HCT116 (cell line): ENCODE measurements around the gene PRKN. TPM values are rescaled to one million over a fixed set of nuclear protein-coding genes. Genes with fewer than 3 reads are reported as not detected.

ENCODE experiments used
- ATAC-seq: fragments of 200-7000 bp; cut with Tn5 transposase; 2 replicates; pipeline ENCODE4 v1.9.1; 2020; ENCODE audit warnings: mild to moderate bottlenecking, moderate library complexity
- BruUV-seq: library from RNA; stranded (reverse); fragments of 400-500 nt; replicated peaks from 2 replicates; lab custom pipeline; 2021; lab: Mats Ljungman, UMichigan
- CTCF ChIA-PET: fragments of 300-600 bp; sonication (Branson Sonifier 250); formaldehyde crosslinking; loops from one replicate; lab custom pipeline; 2021; ENCODE audit warnings: antibody characterized with exemption; lab: Charles Lee
- POLR2A ChIA-PET: fragments of 300-600, 350-600 bp; sonication (Branson Sonifier 250); formaldehyde crosslinking; loops from one replicate; lab custom pipeline; 2021; ENCODE audit warnings: antibody characterized with exemption; lab: Charles Lee
- RAD21 ChIA-PET, 2 experiments: fragments of 300-600 bp; sonication (Branson Sonifier 250); formaldehyde crosslinking; loops; one replicate each; lab custom pipeline; 2023; ENCODE audit warnings: low total read pairs in 2 of 2; ENCODE audit not compliant: uncharacterized antibody in 2 of 2, unreplicated experiment in 2 of 2, low non-redundant PET in 1 of 2; lab: Charles Lee
- DNase-seq: peaks from one replicate; pipeline ENCODE4 v3.0.0-alpha.2; 2010; ENCODE audit warnings: low read depth, low spot score
- H2AFZ ChIP-seq: fragments of 200-600 bp; shearing (Covaris generic), sonication (generic); 2 replicates; pipeline ENCODE4 v1.6.1; 2017; ENCODE audit warnings: low read depth, mixed run types, mixed read lengths, antibody characterized with exemption, low read length; ENCODE audit not compliant: poor library complexity, severe bottlenecking
- H3K27ac ChIP-seq: 2 replicates; pipeline ENCODE4 v1.5.1; 2012; ENCODE audit warnings: low read depth, low read length
- H3K27me3 ChIP-seq: fragments of 200-600 bp; sonication (generic); 2 replicates; pipeline ENCODE4 v1.6.1; 2016; ENCODE audit warnings: mixed run types, low read length, mixed read lengths; ENCODE audit not compliant: insufficient read depth
- H3K36me3 ChIP-seq, 2 experiments: fragments of 200-500 bp in 1 of 2; fragments of 200-600 bp in 1 of 2; sonication (Bioruptor generic) in 1 of 2; sonication (generic) in 1 of 2; 2 replicates each; pipeline versions ENCODE4 v1.5.1 to v1.6.1; 2014 to 2016; ENCODE audit warnings: low read length in 2 of 2, inconsistent platforms in 1 of 2, mixed read lengths in 1 of 2, mixed run types in 1 of 2; ENCODE audit not compliant: insufficient read depth in 2 of 2, control insufficient read depth in 1 of 2
- H3K4me1 ChIP-seq, 2 experiments: fragments of 200-600 bp in 1 of 2; sonication (generic) in 1 of 2; 2 replicates each; pipeline versions ENCODE4 v1.5.1 to v1.6.1; 2012 to 2017; ENCODE audit warnings: low read length in 2 of 2, inconsistent platforms in 1 of 2, mild to moderate bottlenecking in 1 of 2, mixed read lengths in 1 of 2, mixed run types in 1 of 2, moderate library complexity in 1 of 2; ENCODE audit not compliant: insufficient read depth in 2 of 2, control insufficient read depth in 1 of 2
- H3K4me2 ChIP-seq: fragments of 200-600 bp; sonication (generic); 2 replicates; pipeline ENCODE4 v1.6.1; 2017; ENCODE audit warnings: mixed run types, low read length, mixed read lengths
- H3K4me3 ChIP-seq, 2 experiments: fragments of 200-600 bp in 1 of 2; sonication (generic) in 1 of 2; replicated peaks in 1 of 2; 2 replicates each; pipeline ENCODE4 v1.5.1; 2011 to 2016; ENCODE audit warnings: low read length in 2 of 2, control low read depth in 1 of 2, low read depth in 1 of 2, mild to moderate bottlenecking in 1 of 2, mixed read lengths in 1 of 2, mixed run types in 1 of 2
- H3K79me2 ChIP-seq: fragments of 200-600 bp; sonication (generic); 2 replicates; pipeline ENCODE4 v1.6.1; 2017; ENCODE audit warnings: mild to moderate bottlenecking, mixed run types, low read length, moderate library complexity, mixed read lengths; ENCODE audit not compliant: insufficient read depth
- H3K9ac ChIP-seq: fragments of 200-600 bp; sonication (generic); 2 replicates; pipeline ENCODE4 v1.6.1; 2016; ENCODE audit warnings: low read length, mixed read lengths
- H3K9me2 ChIP-seq: fragments of 200-600 bp; sonication (generic), shearing (Covaris generic); 2 replicates; pipeline ENCODE4 v1.6.1; 2017; ENCODE audit warnings: mixed run types, mild to moderate bottlenecking, moderate library complexity; ENCODE audit not compliant: insufficient read depth
- H3K9me3 ChIP-seq, 2 experiments: fragments of 200-500 bp in 1 of 2; fragments of 200-600 bp in 1 of 2; sonication (Bioruptor generic) in 1 of 2; sonication (generic) in 1 of 2; 2 replicates each; pipeline ENCODE4 v1.6.1; 2014 to 2017; ENCODE audit warnings: low read length in 2 of 2, mixed read lengths in 2 of 2, inconsistent platforms in 1 of 2, low read depth in 1 of 2, mild to moderate bottlenecking in 1 of 2, mixed run types in 1 of 2, moderate library complexity in 1 of 2; ENCODE audit not compliant: control insufficient read depth in 1 of 2, insufficient read depth in 1 of 2
- H4K20me1 ChIP-seq: fragments of 200-600 bp; sonication (generic), shearing (Covaris generic); 2 replicates; pipeline ENCODE4 v1.6.1; 2017; ENCODE audit warnings: mixed run types, mild to moderate bottlenecking, moderate library complexity; ENCODE audit not compliant: insufficient read depth
- CBX3 ChIP-seq: IDR thresholded peaks from 2 replicates; pipeline ENCODE4 v1.6.1; 2012; ENCODE audit warnings: low read depth
- EGR1 ChIP-seq: IDR thresholded peaks from 2 replicates; pipeline ENCODE4 v1.6.1; 2012; ENCODE audit warnings: low read depth
- ELF1 ChIP-seq: IDR thresholded peaks from 2 replicates; pipeline ENCODE4 v1.6.1; 2012; ENCODE audit warnings: low read depth, borderline replicate concordance
- EZH2phosphoT487 ChIP-seq: fragments of 200-600 bp; IDR thresholded peaks from 2 replicates; pipeline ENCODE4 v1.6.1; 2018; ENCODE audit warnings: antibody characterized with exemption, borderline replicate concordance
- POLR2A ChIP-seq: IDR thresholded peaks from 2 replicates; pipeline ENCODE4 v1.7.0; 2011; ENCODE audit warnings: borderline replicate concordance; ENCODE audit not compliant: insufficient read depth, insufficient read length; ENCODE audit errors: extremely low read depth
- POLR2AphosphoS5 ChIP-seq: IDR thresholded peaks from 2 replicates; pipeline ENCODE4 v1.6.1; 2011; ENCODE audit warnings: mild to moderate bottlenecking, low read depth, low read length, moderate library complexity
- SRF ChIP-seq: IDR thresholded peaks from 2 replicates; pipeline ENCODE4 v1.6.1; 2012; ENCODE audit warnings: low read depth
- YY1 ChIP-seq: IDR thresholded peaks from 2 replicates; pipeline ENCODE4 v1.6.1; 2011; ENCODE audit warnings: low read length, low read depth, moderate library complexity, mild to moderate bottlenecking; ENCODE audit not compliant: insufficient replicate concordance; ENCODE audit errors: extremely low read depth
- ZNF274 ChIP-seq: fragments of 200-500 bp; sonication (Bioruptor generic); IDR thresholded peaks from 2 replicates; pipeline ENCODE4 v1.6.1; 2014; ENCODE audit warnings: mild to moderate bottlenecking, low read depth, low read length, inconsistent platforms
- intact Hi-C: fragments of 100-400 bp; cut with micrococcal nuclease; formaldehyde crosslinking; loops from 2 replicates; pipeline ENCODE4 v1.10.0; 2022
- total RNA-seq: library from RNA; stranded (reverse); gene quantifications from one replicate; pipeline ENCODE4 v1.2.1, GENCODE V29; 2021; ENCODE audit not compliant: unreplicated experiment
- TF ChIP-seq, protein P1 (sequence below), 3 experiments: fragments of 200-600 bp in 1 of 3; sonication (generic) in 1 of 3; IDR thresholded peaks in 2 of 3; conservative IDR thresholded peaks in 1 of 3; 2 replicates each; pipeline ENCODE4 v1.5.1; 2012 to 2017; ENCODE audit warnings: low read depth in 2 of 3, low read length in 2 of 3, antibody characterized with exemption in 1 of 3, borderline replicate concordance in 1 of 3, control low read depth in 1 of 3, mild to moderate bottlenecking in 1 of 3, mixed read lengths in 1 of 3, mixed run types in 1 of 3, moderate library complexity in 1 of 3; ENCODE audit not compliant: insufficient read depth in 1 of 3
- TF ChIP-seq, protein P2 (sequence below): IDR thresholded peaks from 2 replicates; pipeline ENCODE4 v1.6.1; 2012; ENCODE audit warnings: low read depth
- TF ChIP-seq, protein P3 (sequence below): IDR thresholded peaks from 2 replicates; pipeline ENCODE4 v1.6.1; 2012
- TF ChIP-seq, protein P4 (sequence below): IDR thresholded peaks from 2 replicates; pipeline ENCODE4 v1.6.1; 2011; ENCODE audit warnings: mild to moderate bottlenecking, low read length, moderate library complexity; ENCODE audit not compliant: insufficient replicate concordance; ENCODE audit errors: extremely low read depth
- TF ChIP-seq, protein P5 (sequence below): IDR thresholded peaks from 2 replicates; pipeline ENCODE4 v1.6.1; 2012

The PRKN gene
- total RNA-seq, 1 experiment from 2014 or later: 2.6 TPM

DNA sequence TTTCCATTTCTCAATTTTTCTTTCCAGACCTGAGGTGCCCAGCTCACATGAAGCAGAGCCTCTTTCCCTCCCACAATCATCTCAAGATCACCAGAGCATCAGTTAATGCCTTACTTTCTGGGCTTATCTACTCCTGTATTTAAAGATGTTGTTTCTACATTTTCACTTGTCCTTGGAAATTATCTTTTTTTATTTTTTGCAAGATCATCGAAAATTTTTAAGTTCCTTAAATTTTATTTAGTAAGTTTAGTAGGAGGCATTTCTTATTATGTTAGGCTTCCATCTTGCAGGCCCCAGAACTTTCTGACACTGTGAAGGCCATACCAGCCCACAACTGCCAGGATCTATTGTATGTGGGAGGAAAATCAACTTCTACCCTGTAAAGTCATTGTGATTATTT is 466.0 kb downstream of the PRKN start:
- BruUV-seq: no TSS peak
- CTCF ChIA-PET: no interaction called here

More for the DNA sequence above, 466.0 kb downstream of the PRKN start:
- no peak for TF ChIP-seq YY1
- TF ChIP-seq, protein P1, sequence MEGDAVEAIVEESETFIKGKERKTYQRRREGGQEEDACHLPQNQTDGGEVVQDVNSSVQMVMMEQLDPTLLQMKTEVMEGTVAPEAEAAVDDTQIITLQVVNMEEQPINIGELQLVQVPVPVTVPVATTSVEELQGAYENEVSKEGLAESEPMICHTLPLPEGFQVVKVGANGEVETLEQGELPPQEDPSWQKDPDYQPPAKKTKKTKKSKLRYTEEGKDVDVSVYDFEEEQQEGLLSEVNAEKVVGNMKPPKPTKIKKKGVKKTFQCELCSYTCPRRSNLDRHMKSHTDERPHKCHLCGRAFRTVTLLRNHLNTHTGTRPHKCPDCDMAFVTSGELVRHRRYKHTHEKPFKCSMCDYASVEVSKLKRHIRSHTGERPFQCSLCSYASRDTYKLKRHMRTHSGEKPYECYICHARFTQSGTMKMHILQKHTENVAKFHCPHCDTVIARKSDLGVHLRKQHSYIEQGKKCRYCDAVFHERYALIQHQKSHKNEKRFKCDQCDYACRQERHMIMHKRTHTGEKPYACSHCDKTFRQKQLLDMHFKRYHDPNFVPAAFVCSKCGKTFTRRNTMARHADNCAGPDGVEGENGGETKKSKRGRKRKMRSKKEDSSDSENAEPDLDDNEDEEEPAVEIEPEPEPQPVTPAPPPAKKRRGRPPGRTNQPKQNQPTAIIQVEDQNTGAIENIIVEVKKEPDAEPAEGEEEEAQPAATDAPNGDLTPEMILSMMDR (IDR thresholded peaks at IDR 0.05 in 2 of 3, conservative IDR thresholded peaks at IDR 0.05 in 1 of 3; ENCODE audit: borderline replicate concordance in 1 of 3, insufficient read depth in 1 of 3, low read depth in 2 of 3, low read length in 2 of 3): no peak
- TF ChIP-seq EZH2phosphoT487: no peak
- TF ChIP-seq POLR2A: no peak
- TF ChIP-seq ELF1: no peak
- TF ChIP-seq, protein P2, sequence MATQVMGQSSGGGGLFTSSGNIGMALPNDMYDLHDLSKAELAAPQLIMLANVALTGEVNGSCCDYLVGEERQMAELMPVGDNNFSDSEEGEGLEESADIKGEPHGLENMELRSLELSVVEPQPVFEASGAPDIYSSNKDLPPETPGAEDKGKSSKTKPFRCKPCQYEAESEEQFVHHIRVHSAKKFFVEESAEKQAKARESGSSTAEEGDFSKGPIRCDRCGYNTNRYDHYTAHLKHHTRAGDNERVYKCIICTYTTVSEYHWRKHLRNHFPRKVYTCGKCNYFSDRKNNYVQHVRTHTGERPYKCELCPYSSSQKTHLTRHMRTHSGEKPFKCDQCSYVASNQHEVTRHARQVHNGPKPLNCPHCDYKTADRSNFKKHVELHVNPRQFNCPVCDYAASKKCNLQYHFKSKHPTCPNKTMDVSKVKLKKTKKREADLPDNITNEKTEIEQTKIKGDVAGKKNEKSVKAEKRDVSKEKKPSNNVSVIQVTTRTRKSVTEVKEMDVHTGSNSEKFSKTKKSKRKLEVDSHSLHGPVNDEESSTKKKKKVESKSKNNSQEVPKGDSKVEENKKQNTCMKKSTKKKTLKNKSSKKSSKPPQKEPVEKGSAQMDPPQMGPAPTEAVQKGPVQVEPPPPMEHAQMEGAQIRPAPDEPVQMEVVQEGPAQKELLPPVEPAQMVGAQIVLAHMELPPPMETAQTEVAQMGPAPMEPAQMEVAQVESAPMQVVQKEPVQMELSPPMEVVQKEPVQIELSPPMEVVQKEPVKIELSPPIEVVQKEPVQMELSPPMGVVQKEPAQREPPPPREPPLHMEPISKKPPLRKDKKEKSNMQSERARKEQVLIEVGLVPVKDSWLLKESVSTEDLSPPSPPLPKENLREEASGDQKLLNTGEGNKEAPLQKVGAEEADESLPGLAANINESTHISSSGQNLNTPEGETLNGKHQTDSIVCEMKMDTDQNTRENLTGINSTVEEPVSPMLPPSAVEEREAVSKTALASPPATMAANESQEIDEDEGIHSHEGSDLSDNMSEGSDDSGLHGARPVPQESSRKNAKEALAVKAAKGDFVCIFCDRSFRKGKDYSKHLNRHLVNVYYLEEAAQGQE: no peak
- TF ChIP-seq, protein P3, sequence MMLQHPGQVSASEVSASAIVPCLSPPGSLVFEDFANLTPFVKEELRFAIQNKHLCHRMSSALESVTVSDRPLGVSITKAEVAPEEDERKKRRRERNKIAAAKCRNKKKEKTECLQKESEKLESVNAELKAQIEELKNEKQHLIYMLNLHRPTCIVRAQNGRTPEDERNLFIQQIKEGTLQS: no peak
- no peak for TF ChIP-seq ZNF274
- TF ChIP-seq, protein P4, sequence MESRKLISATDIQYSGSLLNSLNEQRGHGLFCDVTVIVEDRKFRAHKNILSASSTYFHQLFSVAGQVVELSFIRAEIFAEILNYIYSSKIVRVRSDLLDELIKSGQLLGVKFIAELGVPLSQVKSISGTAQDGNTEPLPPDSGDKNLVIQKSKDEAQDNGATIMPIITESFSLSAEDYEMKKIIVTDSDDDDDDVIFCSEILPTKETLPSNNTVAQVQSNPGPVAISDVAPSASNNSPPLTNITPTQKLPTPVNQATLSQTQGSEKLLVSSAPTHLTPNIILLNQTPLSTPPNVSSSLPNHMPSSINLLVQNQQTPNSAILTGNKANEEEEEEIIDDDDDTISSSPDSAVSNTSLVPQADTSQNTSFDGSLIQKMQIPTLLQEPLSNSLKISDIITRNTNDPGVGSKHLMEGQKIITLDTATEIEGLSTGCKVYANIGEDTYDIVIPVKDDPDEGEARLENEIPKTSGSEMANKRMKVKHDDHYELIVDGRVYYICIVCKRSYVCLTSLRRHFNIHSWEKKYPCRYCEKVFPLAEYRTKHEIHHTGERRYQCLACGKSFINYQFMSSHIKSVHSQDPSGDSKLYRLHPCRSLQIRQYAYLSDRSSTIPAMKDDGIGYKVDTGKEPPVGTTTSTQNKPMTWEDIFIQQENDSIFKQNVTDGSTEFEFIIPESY: no peak
- no peak for TF ChIP-seq EGR1
- TF ChIP-seq SRF: no peak
- TF ChIP-seq POLR2AphosphoS5: no peak
- TF ChIP-seq, protein P5, sequence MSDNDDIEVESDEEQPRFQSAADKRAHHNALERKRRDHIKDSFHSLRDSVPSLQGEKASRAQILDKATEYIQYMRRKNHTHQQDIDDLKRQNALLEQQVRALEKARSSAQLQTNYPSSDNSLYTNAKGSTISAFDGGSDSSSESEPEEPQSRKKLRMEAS: no peak
- no peak for TF ChIP-seq CBX3
- no peak overlapping the region for H3K9ac ChIP-seq
- H3K9me2 ChIP-seq: no peaks in the 10 kb centered on the region
- DNase-seq (no peak), ATAC-seq (no peak)
- RAD21 ChIA-PET: no interaction called here
- H3K27me3 ChIP-seq: no peaks in the 10 kb centered on the region
- no peaks in the 10 kb centered on the region for H3K79me2 ChIP-seq
- H3K4me2 ChIP-seq: no peak overlapping the region
- H3K9me3 ChIP-seq: no peaks in the 10 kb centered on the region; a peak in 1 of 4 replicates
- H2AFZ ChIP-seq: no peak overlapping the region
- no peak overlapping the region for H3K27ac ChIP-seq
- no peaks in the 10 kb centered on the region for H4K20me1 ChIP-seq
- POLR2A ChIA-PET: no interaction called here
- H3K4me1 ChIP-seq: no peaks in the 10 kb centered on the region
- no peak overlapping the region for H3K4me3 ChIP-seq
- no peaks in the 10 kb centered on the region for H3K36me3 ChIP-seq
- intact Hi-C loops: no loop called here
